Measurements from ENCODE around the gene GPR155. TPM values are rescaled to one million over a fixed set of nuclear protein-coding genes. Genes with fewer than 3 reads are reported as not detected.
"Not testable (repeated sequence)": the region's sequence is repeated elsewhere in the genome, so short reads cannot be mapped to it uniquely, and the experiment has no call there.

GPR155 gene
- total RNA-seq, 6 donors from 2014 or later, result 2.2 to 7.5 (median 3.6) TPM

GRCh38 chr2:174491947-174492346, 5.1 kb upstream of the GPR155 start:
- ATAC-seq (ENCODE audit: low FRiP score in 2 of 2), result no peak
- whole genome bisulfite sequencing, 2 donors, result 97 to 98% methylated on average over 2 of the region's 2 CpGs
- Histone ChIP-seq H3K4me3 (no peak overlapping the region), H3K36me3 (no peaks in the 10 kb centered on the region), H3K9me3 (no peaks in the 10 kb centered on the region), H3K27me3 (no peaks in the 10 kb centered on the region), H3K4me1 (no peaks in the 10 kb centered on the region), H3K27ac (no peak overlapping the region)
- no peak for TF ChIP-seq EP300 (IDR thresholded peaks at IDR 0.05)
- no peak for TF ChIP-seq POLR2A (IDR thresholded peaks at IDR 0.05)
- TF ChIP-seq POLR2AphosphoS5 (IDR thresholded peaks at IDR 0.05), result no peak
- no peak for TF ChIP-seq CTCF (IDR thresholded peaks at IDR 0.05)
- DNase-seq, result no peak

GRCh38 chr2:174490051-174490450, 3.2 kb upstream of the GPR155 start:
- no peak for TF ChIP-seq CTCF (IDR thresholded peaks at IDR 0.05)
- no peak for TF ChIP-seq EP300 (IDR thresholded peaks at IDR 0.05)
- TF ChIP-seq POLR2A (IDR thresholded peaks at IDR 0.05), result no peak
- TF ChIP-seq POLR2AphosphoS5 (IDR thresholded peaks at IDR 0.05), result no peak
- 59 to 73% methylated on average over 3 of the region's 3 CpGs for WGBS, 2 donors
- Histone ChIP-seq H3K27ac (peak overlapping the region in 1 of 4 donors; percentile 5), H3K27me3 (no peaks in the 10 kb centered on the region), H3K36me3 (no peaks in the 10 kb centered on the region), H3K9me3 (no peaks in the 10 kb centered on the region), H3K4me1 (peaks cover 3 to 9% (median 7%) of the 10 kb centered on the region in 4 donors), H3K4me3 (no peak overlapping the region)
- ATAC-seq (ENCODE audit: low FRiP score in 2 of 2) (no peak), DNase-seq (no peak)

- H3K4me3 ChIP-seq; ATAC-seq (ENCODE audit: low FRiP score in 2 of 2); H3K4me1 ChIP-seq; H3K9me3 ChIP-seq; H3K27me3 ChIP-seq; DNase-seq; H3K36me3 ChIP-seq: not testable (repeated sequence)
- peak overlapping the region in 1 of 4 donors; percentile 5 for H3K27ac ChIP-seq
- 97% methylated on average over 10 of the region's 10 CpGs for WGBS, 2 donors
These were observed 2.7 kb upstream of the GPR155 start for GRCh38 chr2:174489520-174489919.

GRCh38 chr2:174487820-174488162, 962 bp upstream of the GPR155 start:
- peak overlapping the region in 3 of 4 donors; percentile 82 to 97 (median 88) for H3K4me3 ChIP-seq
- no peak for TF ChIP-seq POLR2AphosphoS5 (IDR thresholded peaks at IDR 0.05)
- no peak for TF ChIP-seq CTCF (IDR thresholded peaks at IDR 0.05)
- no peak for TF ChIP-seq POLR2A (IDR thresholded peaks at IDR 0.05)
- no peak for TF ChIP-seq EP300 (IDR thresholded peaks at IDR 0.05)
- 95 to 99% methylated on average over 8 of the region's 8 CpGs for WGBS, 2 donors
- H3K9me3 ChIP-seq, result no peaks in the 10 kb centered on the region
- peaks cover 3 to 9% (median 8%) of the 10 kb centered on the region in 4 donors for H3K4me1 ChIP-seq
- no peaks in the 10 kb centered on the region for H3K36me3 ChIP-seq
- peak overlapping the region in 2 of 4 donors; percentile 85 to 90 for H3K27ac ChIP-seq
- H3K27me3 ChIP-seq, result no peaks in the 10 kb centered on the region
- ATAC-seq (ENCODE audit: low FRiP score in 2 of 2) (no peak), DNase-seq (no peak)

- peak; percentile 99 to 100 for ATAC-seq (ENCODE audit: low FRiP score in 2 of 2)
- H3K36me3 ChIP-seq, result no peaks in the 10 kb centered on the region
- peak; percentile 98 to 100 for DNase-seq
- H3K9me3 ChIP-seq, result no peaks in the 10 kb centered on the region
- H3K4me3 ChIP-seq, result peak overlapping the region; percentile 82 to 97 (median 85)
- peak overlapping the region; percentile 80 to 90 (median 83) for H3K27ac ChIP-seq
- no peak for TF ChIP-seq EP300 (IDR thresholded peaks at IDR 0.05)
- TF ChIP-seq POLR2A (IDR thresholded peaks at IDR 0.05), result no peak
- peak; percentile 23 to 43 for TF ChIP-seq POLR2AphosphoS5 (IDR thresholded peaks at IDR 0.05)
- no peak for TF ChIP-seq CTCF (IDR thresholded peaks at IDR 0.05)
- WGBS, 2 donors, result 3 to 10% methylated on average over 15 to 19 of the region's 36 CpGs
- H3K27me3 ChIP-seq, result no peaks in the 10 kb centered on the region
- peaks cover 3 to 9% (median 8%) of the 10 kb centered on the region in 4 donors for H3K4me1 ChIP-seq
These were observed 435 bp upstream of the GPR155 start for GRCh38 chr2:174487108-174487819.

All from upper lobe of left lung (tissue), 6 donors.